ENCODE results near the gene TP73. TPM values are rescaled to one million over a fixed set of nuclear protein-coding genes. Genes with fewer than 3 reads are reported as not detected.

Gene TP73
- total RNA-seq, 120 experiments from 2014 or later: 0.10 to 0.85 (median 0.25) TPM; not detected in 55

Other genes with a start within 250 kb of the TP73 start
- 1 to 10 TPM in 114 of 120 experiments, under 1 TPM in 6; 0.35 to 4.6 (median 2.1) TPM for gene ARHGEF16, start 197.9 kb upstream of the TP73 start, total RNA-seq
- gene MEGF6, start 41.0 kb upstream of the TP73 start, total RNA-seq: 10 to 100 TPM in 11 of 120 experiments, 1 to 10 TPM in 109; 1.1 to 14.8 (median 6.1) TPM
- gene TPRG1L, start 27.5 kb upstream of the TP73 start, total RNA-seq: 100 to 1,000 TPM in 101 of 120 experiments, 10 to 100 TPM in 19; 52.0 to 163 (median 121) TPM
- gene WRAP73, start 2.4 kb upstream of the TP73 start, total RNA-seq: 10 to 100 TPM; 13.3 to 33.0 (median 22.0) TPM
- under 1 TPM in 8 of 120 experiments, not detected in 112; 0.17 to 0.39 (median 0.21) TPM for gene CCDC27, start 99.9 kb downstream of the TP73 start, total RNA-seq
- 10 to 100 TPM in 6 of 120 experiments, 1 to 10 TPM in 110, not detected in 4; 1.5 to 12.6 (median 5.2) TPM for gene SMIM1, start 120.2 kb downstream of the TP73 start, total RNA-seq
- 10 to 100 TPM; 39.4 to 80.6 (median 62.9) TPM for gene LRRC47, start 144.0 kb downstream of the TP73 start, total RNA-seq
- 10 to 100 TPM; 37.8 to 83.4 (median 59.1) TPM for gene CEP104, start 204.7 kb downstream of the TP73 start, total RNA-seq
- 10 to 100 TPM in 117 of 120 experiments, 1 to 10 TPM in 3; 6.3 to 27.1 (median 16.6) TPM for gene DFFB, start 205.0 kb downstream of the TP73 start, total RNA-seq
- gene C1orf174, start 247.8 kb downstream of the TP73 start, total RNA-seq: 10 to 100 TPM in 118 of 120 experiments, 1 to 10 TPM in 2; 8.6 to 24.2 (median 15.2) TPM

Data from dorsolateral prefrontal cortex (tissue), 118 donors.